Nephron progenitor cell (in vitro differentiated cells): ENCODE measurements around the gene RABEP1.
A peak's percentile ranks its signal among the peaks of the same experiment; 100 is the strongest.
"Not testable (repeated sequence)": the region's sequence is repeated elsewhere in the genome, so short reads cannot be mapped to it uniquely, and the experiment has no call there.

Source experiments
- DNase-seq: peaks from one replicate; pipeline ENCODE4 v3.0.0; 2021
- H3K27ac Mint-ChIP-seq: 2 replicates; pipeline ENCODE4 v1.8.0; 2021; ENCODE audit warnings: mild to moderate bottlenecking, moderate library complexity, mixed read lengths
- H3K27me3 Mint-ChIP-seq: 2 replicates; pipeline ENCODE4 v1.8.0; 2021; ENCODE audit warnings: mild to moderate bottlenecking, low read depth, mixed read lengths; ENCODE audit not compliant: poor library complexity
- H3K36me3 Mint-ChIP-seq: 2 replicates; pipeline ENCODE4 v1.8.0; 2021; ENCODE audit warnings: low read depth, mixed read lengths
- H3K4me1 Mint-ChIP-seq: 2 replicates; pipeline ENCODE4 v1.8.0; 2021; ENCODE audit warnings: mixed read lengths
- H3K4me3 Mint-ChIP-seq: 2 replicates; pipeline ENCODE4 v1.8.0; 2021; ENCODE audit warnings: mild to moderate bottlenecking, moderate library complexity, mixed read lengths
- H3K9me3 Mint-ChIP-seq: 2 replicates; pipeline ENCODE4 v1.8.0; 2021; ENCODE audit warnings: mild to moderate bottlenecking, moderate library complexity, mixed read lengths
- TF ChIP-seq, protein P1 (sequence below): fragments of 200-600 bp; sonication (generic); IDR thresholded peaks from 2 replicates; pipeline ENCODE4 v1.5.0; 2021; ENCODE audit warnings: antibody characterized with exemption

Gene RABEP1

DNA sequence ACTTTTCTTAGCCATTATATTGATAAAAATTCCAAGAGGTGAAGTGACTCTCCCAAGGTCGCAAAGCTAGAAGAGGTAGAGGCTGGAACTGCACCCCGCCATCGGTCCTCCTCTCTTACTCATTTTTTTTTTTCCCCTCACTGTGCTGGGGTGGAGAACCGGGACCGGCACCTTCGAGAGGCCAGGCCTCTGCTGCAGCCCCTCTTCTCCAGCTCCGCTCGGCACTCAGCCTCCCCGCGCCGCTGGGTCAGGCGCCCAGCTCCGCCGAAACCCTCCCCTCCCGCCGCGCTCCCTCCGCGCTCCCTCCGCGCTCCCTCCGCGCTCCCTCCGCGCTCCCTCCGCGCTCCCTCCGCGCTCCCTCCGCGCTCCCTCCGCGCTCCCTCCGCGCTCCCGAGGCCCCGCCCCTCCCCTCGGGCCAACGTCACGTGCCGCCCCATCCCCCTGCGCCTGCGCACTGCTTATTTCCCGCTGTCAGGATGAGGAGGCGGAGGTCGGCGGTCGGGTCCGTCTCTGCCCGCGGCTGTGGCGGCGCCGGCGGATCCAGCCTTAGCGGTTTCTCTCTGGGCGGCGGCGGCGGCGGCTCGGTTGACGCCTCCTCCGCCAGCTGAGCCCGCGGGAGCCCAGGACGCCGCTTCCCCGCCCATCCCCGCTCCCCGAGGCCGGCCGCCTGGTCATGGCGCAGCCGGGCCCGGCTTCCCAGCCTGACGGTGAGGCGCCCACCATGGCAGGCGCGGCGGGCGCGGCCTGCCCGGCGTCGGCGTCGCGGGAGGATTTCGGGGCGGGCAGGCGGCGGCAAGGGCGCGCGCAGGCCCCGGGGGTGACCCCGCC lies at the start of gene RABEP1:
RABEP1 (plus strand) TSS at position 471 of the 828 bp plus-strand sequence; CDS start at position 674, 203 bp downstream.
- H3K27me3 Mint-ChIP-seq: peaks cover 10% of the 10 kb centered on the region
- peaks cover 22% of the 10 kb centered on the region for H3K36me3 Mint-ChIP-seq
- no peak within 1 kb of the TSS for H3K27ac Mint-ChIP-seq
- no peaks in the 10 kb centered on the region for H3K9me3 Mint-ChIP-seq
- peaks cover 24% of the 10 kb centered on the region for H3K4me1 Mint-ChIP-seq
- peak within 1 kb of the TSS; percentile 88 for H3K4me3 Mint-ChIP-seq
- DNase-seq: peak; percentile 98
- TF ChIP-seq, protein P1, sequence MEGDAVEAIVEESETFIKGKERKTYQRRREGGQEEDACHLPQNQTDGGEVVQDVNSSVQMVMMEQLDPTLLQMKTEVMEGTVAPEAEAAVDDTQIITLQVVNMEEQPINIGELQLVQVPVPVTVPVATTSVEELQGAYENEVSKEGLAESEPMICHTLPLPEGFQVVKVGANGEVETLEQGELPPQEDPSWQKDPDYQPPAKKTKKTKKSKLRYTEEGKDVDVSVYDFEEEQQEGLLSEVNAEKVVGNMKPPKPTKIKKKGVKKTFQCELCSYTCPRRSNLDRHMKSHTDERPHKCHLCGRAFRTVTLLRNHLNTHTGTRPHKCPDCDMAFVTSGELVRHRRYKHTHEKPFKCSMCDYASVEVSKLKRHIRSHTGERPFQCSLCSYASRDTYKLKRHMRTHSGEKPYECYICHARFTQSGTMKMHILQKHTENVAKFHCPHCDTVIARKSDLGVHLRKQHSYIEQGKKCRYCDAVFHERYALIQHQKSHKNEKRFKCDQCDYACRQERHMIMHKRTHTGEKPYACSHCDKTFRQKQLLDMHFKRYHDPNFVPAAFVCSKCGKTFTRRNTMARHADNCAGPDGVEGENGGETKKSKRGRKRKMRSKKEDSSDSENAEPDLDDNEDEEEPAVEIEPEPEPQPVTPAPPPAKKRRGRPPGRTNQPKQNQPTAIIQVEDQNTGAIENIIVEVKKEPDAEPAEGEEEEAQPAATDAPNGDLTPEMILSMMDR: no peak

DNA sequence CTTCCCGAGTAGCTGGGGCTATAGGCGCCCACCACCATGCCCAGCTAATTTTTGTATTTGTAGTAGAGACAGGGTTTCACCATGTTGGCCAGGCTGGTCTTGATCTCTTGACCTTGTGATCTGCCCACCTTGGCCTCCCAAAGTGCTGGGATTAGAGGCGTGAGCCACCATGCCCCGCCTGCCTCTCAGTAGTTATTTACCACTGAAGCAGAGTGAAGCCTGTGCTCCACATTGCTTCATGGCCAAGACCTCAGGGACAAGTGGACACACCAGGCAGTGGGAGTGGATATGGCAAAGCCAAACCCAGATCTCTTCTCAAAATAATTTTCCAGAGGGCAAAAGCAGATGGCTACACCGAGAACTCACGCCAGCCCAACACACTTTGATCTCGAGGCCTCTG lies 48.6 kb upstream of the RABEP1 start:
- not testable (repeated sequence) for H3K4me1 Mint-ChIP-seq, H3K4me3 Mint-ChIP-seq, H3K9me3 Mint-ChIP-seq, DNase-seq, H3K27ac Mint-ChIP-seq, H3K27me3 Mint-ChIP-seq
- H3K36me3 Mint-ChIP-seq: peaks cover 49% of the 10 kb centered on the region

GRCh38 chr17:5234645-5235576 lies 47.2 kb upstream of the RABEP1 start, which contains the start of gene SCIMP:
Gene SCIMP (minus strand): TSS chr17:5234860. CDS start chr17:5234755, 105 bp downstream.
- H3K4me1 Mint-ChIP-seq: peaks cover 8% of the 10 kb centered on the region
- DNase-seq: no peak
- H3K27me3 Mint-ChIP-seq: no peaks in the 10 kb centered on the region

GRCh38 chr17:5236938-5237540 lies 45.0 kb upstream of the RABEP1 start:
- Mint-ChIP-seq H3K4me1 (peaks cover 7% of the 10 kb centered on the region), H3K27me3 (peaks cover 7% of the 10 kb centered on the region), H3K9me3 (no peaks in the 10 kb centered on the region), H3K27ac (no peak overlapping the region), H3K4me3 (no peak overlapping the region), H3K36me3 (peaks cover 26% of the 10 kb centered on the region)
- TF ChIP-seq, protein P1: no peak
- DNase-seq: no peak

More at GRCh38 chr17:5234645-5235576, 47.2 kb upstream of the RABEP1 start, which contains the start of gene SCIMP:
- peaks cover 42% of the 10 kb centered on the region for H3K36me3 Mint-ChIP-seq
- TF ChIP-seq, protein P1: no peak
- H3K27ac Mint-ChIP-seq: peak within 1 kb of the TSS; percentile 40
- H3K4me3 Mint-ChIP-seq: no peak within 1 kb of the TSS
- H3K9me3 Mint-ChIP-seq: no peaks in the 10 kb centered on the region

GRCh38 chr17:5237541-5238016 lies 44.5 kb upstream of the RABEP1 start:
- TF ChIP-seq, protein P1: peak; percentile 57
- H3K36me3 Mint-ChIP-seq: peaks cover 21% of the 10 kb centered on the region
- peak; percentile 45 for DNase-seq
- H3K27ac Mint-ChIP-seq: no peak overlapping the region
- H3K4me3 Mint-ChIP-seq: no peak overlapping the region
- H3K27me3 Mint-ChIP-seq: peaks cover 7% of the 10 kb centered on the region
- peaks cover 2% of the 10 kb centered on the region for H3K4me1 Mint-ChIP-seq
- H3K9me3 Mint-ChIP-seq: no peaks in the 10 kb centered on the region
